ENCODE results near the gene OSGIN1.

OSGIN1 gene

DNA sequence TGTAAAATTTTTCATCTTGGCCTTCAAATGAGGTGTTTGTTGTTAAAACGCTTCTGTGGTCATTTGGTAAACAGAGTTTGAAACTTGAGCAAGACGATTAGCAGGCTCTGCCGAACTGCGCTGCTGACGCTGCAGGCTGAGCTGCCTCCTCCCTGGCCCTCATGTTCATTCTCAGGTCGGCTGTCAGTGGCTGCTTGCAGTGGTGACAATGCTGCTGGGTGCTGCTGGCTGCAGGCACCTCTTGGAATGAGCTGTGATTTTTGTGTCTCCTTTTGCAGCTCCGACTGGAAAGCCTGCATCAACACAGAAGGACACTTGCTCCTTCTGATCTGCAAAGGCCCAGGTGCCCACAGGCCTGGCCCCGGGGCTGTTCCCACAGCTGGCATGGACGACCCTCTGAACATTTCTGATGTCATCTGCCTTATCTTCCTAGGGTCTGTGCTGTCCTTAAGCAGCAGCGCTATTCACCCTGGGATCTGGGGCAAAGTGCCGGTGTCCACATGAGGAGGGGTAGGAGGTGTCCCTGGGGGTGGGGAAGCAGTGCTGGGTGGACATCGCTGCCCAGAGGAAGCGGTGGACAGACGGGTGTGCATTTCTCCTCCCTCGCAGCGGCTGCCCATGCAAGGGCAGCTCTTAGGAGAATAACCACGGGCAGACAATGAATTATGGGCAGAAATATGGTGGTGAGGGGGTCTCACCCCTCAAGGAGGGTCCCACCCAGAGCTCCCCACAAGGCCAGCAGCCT lies 23.1 kb upstream of the OSGIN1 start:
- Histone ChIP-seq H2BK120ac (ENCODE audit: insufficient read depth, low read length, poor library complexity) (no peak overlapping the region), H3K79me2 (ENCODE audit: control insufficient read depth, insufficient read depth, low read length, poor library complexity) (no peaks in the 10 kb centered on the region), H2BK5ac (ENCODE audit: low read depth, low read length, poor library complexity) (no peak overlapping the region), H3K27ac (ENCODE audit: low read depth, low read length) (no peak overlapping the region), H2AFZ (ENCODE audit: insufficient read depth, low read length, poor library complexity) (no peak overlapping the region), H3K27me3 (ENCODE audit: insufficient read depth, low read length) (no peaks in the 10 kb centered on the region), H3K14ac (ENCODE audit: low read length) (no peak overlapping the region), H3K4me2 (ENCODE audit: low read length) (no peak overlapping the region), H3K4ac (ENCODE audit: low read depth, low read length) (no peak overlapping the region), H3K9me3 (ENCODE audit: insufficient read depth, low read depth, low read length) (no peaks in the 10 kb centered on the region), H3K79me1 (ENCODE audit: low read length) (no peaks in the 10 kb centered on the region), H4K91ac (ENCODE audit: low read depth, low read length) (no peak overlapping the region), H3K4me3 (ENCODE audit: low read depth, low read length) (no peak overlapping the region), H4K8ac (ENCODE audit: low read depth, low read length) (no peak overlapping the region), H3K9ac (ENCODE audit: low read length) (no peak overlapping the region), H3K36me3 (ENCODE audit: control insufficient read depth in 1 of 2, insufficient read depth in 2 of 2, low read length in 2 of 2) (no peaks in the 10 kb centered on the region), H3K4me1 (ENCODE audit: control insufficient read depth in 1 of 2, insufficient read depth in 2 of 2, low read length in 2 of 2) (peaks cover 5 to 15% of the 10 kb centered on the region in 2 experiments), H2BK12ac (ENCODE audit: low read length) (no peak overlapping the region), H2AK5ac (ENCODE audit: low read length) (no peak overlapping the region), H3K23ac (ENCODE audit: low read length) (no peak overlapping the region), H4K12ac (ENCODE audit: low read depth, low read length) (no peak overlapping the region), H3K18ac (ENCODE audit: low read length) (no peak overlapping the region)
- peak; percentile 85 to 89 for DNase-seq
- WGBS (ENCODE audit: extremely low coverage, insufficient coverage, insufficient read length) = no CpG with 5 or more reads among the region's 17 CpGs

DNA sequence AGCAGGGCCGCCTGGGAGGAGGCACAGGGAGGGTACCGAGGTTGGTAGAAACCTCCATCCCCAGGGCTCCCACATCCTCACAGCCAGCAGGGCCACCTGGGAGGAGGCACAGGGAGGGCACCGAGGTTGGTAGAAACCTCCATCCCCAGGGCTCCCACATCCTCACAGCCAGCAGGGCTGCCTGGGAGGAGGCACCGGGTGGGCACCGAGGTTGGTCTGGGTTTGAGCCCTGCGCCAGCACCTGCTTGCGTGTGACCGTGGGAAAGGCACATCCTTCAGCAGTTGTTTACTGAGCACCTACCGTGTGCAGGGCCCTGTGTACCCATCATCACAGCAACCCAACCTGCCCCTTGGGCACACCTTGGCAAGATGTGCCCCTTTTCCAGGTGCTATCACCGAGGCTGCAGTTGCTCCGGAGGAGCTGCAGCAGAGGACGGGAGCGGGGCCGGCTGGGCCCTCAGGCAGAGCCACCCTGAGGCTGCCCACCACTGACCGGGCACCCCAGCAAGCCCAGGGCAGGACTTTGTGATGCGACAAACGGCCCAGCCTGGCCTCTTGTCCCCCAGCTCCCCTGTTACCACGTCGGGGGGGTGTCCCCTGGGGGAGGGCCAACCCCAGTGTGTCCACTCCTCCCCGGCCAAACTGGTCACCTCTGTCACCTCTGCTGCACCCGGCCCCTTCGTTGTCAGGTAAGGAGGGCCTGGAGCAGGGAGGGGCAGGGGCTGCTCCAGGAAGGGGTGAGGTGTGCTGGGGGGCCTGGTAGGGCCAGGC lies 22.1 kb upstream of the OSGIN1 start:
- Histone ChIP-seq H3K18ac (ENCODE audit: low read length) (no peak overlapping the region), H3K4me2 (ENCODE audit: low read length) (no peak overlapping the region)
- no CpG with 5 or more reads among the region's 22 CpGs for WGBS (ENCODE audit: extremely low coverage, insufficient coverage, insufficient read length)

GRCh38 chr16:83931556-83931955 lies 21.5 kb upstream of the OSGIN1 start:
- no peak overlapping the region for H2BK120ac ChIP-seq (ENCODE audit: insufficient read depth, low read length, poor library complexity)
- no peak overlapping the region for H3K9ac ChIP-seq (ENCODE audit: low read length)

More for the DNA sequence above, 22.1 kb upstream of the OSGIN1 start:
- H2AK5ac ChIP-seq (ENCODE audit: low read length) = no peak overlapping the region
- no peak overlapping the region for H4K12ac ChIP-seq (ENCODE audit: low read depth, low read length)
- H3K4me1 ChIP-seq (ENCODE audit: control insufficient read depth in 1 of 2, insufficient read depth in 2 of 2, low read length in 2 of 2) = peaks cover 5 to 15% of the 10 kb centered on the region in 2 experiments
- no peak overlapping the region for H2BK120ac ChIP-seq (ENCODE audit: insufficient read depth, low read length, poor library complexity)
- H2BK12ac ChIP-seq (ENCODE audit: low read length) = no peak overlapping the region
- H3K27ac ChIP-seq (ENCODE audit: low read depth, low read length) = no peak overlapping the region
- H3K9ac ChIP-seq (ENCODE audit: low read length) = no peak overlapping the region
- no peaks in the 10 kb centered on the region for H3K9me3 ChIP-seq (ENCODE audit: insufficient read depth, low read depth, low read length)
- DNase-seq = no peak
- H3K23ac ChIP-seq (ENCODE audit: low read length) = no peak overlapping the region
- H4K91ac ChIP-seq (ENCODE audit: low read depth, low read length) = no peak overlapping the region
- H2BK5ac ChIP-seq (ENCODE audit: low read depth, low read length, poor library complexity) = no peak overlapping the region
- no peaks in the 10 kb centered on the region for H3K36me3 ChIP-seq (ENCODE audit: control insufficient read depth in 1 of 2, insufficient read depth in 2 of 2, low read length in 2 of 2)
- H3K4me3 ChIP-seq (ENCODE audit: low read depth, low read length) = no peak overlapping the region
- H4K8ac ChIP-seq (ENCODE audit: low read depth, low read length) = no peak overlapping the region
- H3K4ac ChIP-seq (ENCODE audit: low read depth, low read length) = no peak overlapping the region
- H3K79me2 ChIP-seq (ENCODE audit: control insufficient read depth, insufficient read depth, low read length, poor library complexity) = no peaks in the 10 kb centered on the region
- H3K79me1 ChIP-seq (ENCODE audit: low read length) = no peaks in the 10 kb centered on the region
- H3K14ac ChIP-seq (ENCODE audit: low read length) = no peak overlapping the region
- H2AFZ ChIP-seq (ENCODE audit: insufficient read depth, low read length, poor library complexity) = no peak overlapping the region
- H3K27me3 ChIP-seq (ENCODE audit: insufficient read depth, low read length) = no peaks in the 10 kb centered on the region

GRCh38 chr16:83932304-83932703 lies 20.7 kb upstream of the OSGIN1 start:
- Histone ChIP-seq H2BK120ac (ENCODE audit: insufficient read depth, low read length, poor library complexity) (no peak overlapping the region), H3K79me1 (ENCODE audit: low read length) (no peaks in the 10 kb centered on the region), H3K9ac (ENCODE audit: low read length) (no peak overlapping the region), H4K8ac (ENCODE audit: low read depth, low read length) (no peak overlapping the region), H3K79me2 (ENCODE audit: control insufficient read depth, insufficient read depth, low read length, poor library complexity) (no peaks in the 10 kb centered on the region), H3K36me3 (ENCODE audit: control insufficient read depth in 1 of 2, insufficient read depth in 2 of 2, low read length in 2 of 2) (no peaks in the 10 kb centered on the region), H4K12ac (ENCODE audit: low read depth, low read length) (no peak overlapping the region), H2BK12ac (ENCODE audit: low read length) (no peak overlapping the region), H4K91ac (ENCODE audit: low read depth, low read length) (no peak overlapping the region), H3K27me3 (ENCODE audit: insufficient read depth, low read length) (no peaks in the 10 kb centered on the region), H3K4me1 (ENCODE audit: control insufficient read depth in 1 of 2, insufficient read depth in 2 of 2, low read length in 2 of 2) (peaks cover 3 to 10% of the 10 kb centered on the region in 2 experiments), H2AK5ac (ENCODE audit: low read length) (no peak overlapping the region), H2BK5ac (ENCODE audit: low read depth, low read length, poor library complexity) (no peak overlapping the region), H3K14ac (ENCODE audit: low read length) (no peak overlapping the region), H3K9me3 (ENCODE audit: insufficient read depth, low read depth, low read length) (no peaks in the 10 kb centered on the region), H3K18ac (ENCODE audit: low read length) (no peak overlapping the region), H2AFZ (ENCODE audit: insufficient read depth, low read length, poor library complexity) (no peak overlapping the region), H3K4ac (ENCODE audit: low read depth, low read length) (no peak overlapping the region), H3K4me3 (ENCODE audit: low read depth, low read length) (no peak overlapping the region), H3K23ac (ENCODE audit: low read length) (no peak overlapping the region), H3K4me2 (ENCODE audit: low read length) (no peak overlapping the region), H3K27ac (ENCODE audit: low read depth, low read length) (no peak overlapping the region)
- no CpG with 5 or more reads among the region's 11 CpGs for WGBS (ENCODE audit: extremely low coverage, insufficient coverage, insufficient read length)
- no peak for DNase-seq

More at GRCh38 chr16:83931556-83931955, 21.5 kb upstream of the OSGIN1 start:
- Histone ChIP-seq H3K4me1 (ENCODE audit: control insufficient read depth in 1 of 2, insufficient read depth in 2 of 2, low read length in 2 of 2) (peaks cover 3 to 13% of the 10 kb centered on the region in 2 experiments), H3K4me3 (ENCODE audit: low read depth, low read length) (no peak overlapping the region), H2BK5ac (ENCODE audit: low read depth, low read length, poor library complexity) (no peak overlapping the region), H3K79me2 (ENCODE audit: control insufficient read depth, insufficient read depth, low read length, poor library complexity) (no peaks in the 10 kb centered on the region), H3K9me3 (ENCODE audit: insufficient read depth, low read depth, low read length) (no peaks in the 10 kb centered on the region), H3K4me2 (ENCODE audit: low read length) (no peak overlapping the region), H2AFZ (ENCODE audit: insufficient read depth, low read length, poor library complexity) (no peak overlapping the region), H3K27ac (ENCODE audit: low read depth, low read length) (no peak overlapping the region), H3K18ac (ENCODE audit: low read length) (no peak overlapping the region), H4K8ac (ENCODE audit: low read depth, low read length) (no peak overlapping the region), H3K14ac (ENCODE audit: low read length) (no peak overlapping the region), H3K4ac (ENCODE audit: low read depth, low read length) (no peak overlapping the region), H3K79me1 (ENCODE audit: low read length) (no peaks in the 10 kb centered on the region), H4K12ac (ENCODE audit: low read depth, low read length) (no peak overlapping the region), H2BK12ac (ENCODE audit: low read length) (no peak overlapping the region), H3K27me3 (ENCODE audit: insufficient read depth, low read length) (no peaks in the 10 kb centered on the region), H3K23ac (ENCODE audit: low read length) (no peak overlapping the region), H4K91ac (ENCODE audit: low read depth, low read length) (no peak overlapping the region), H3K36me3 (ENCODE audit: control insufficient read depth in 1 of 2, insufficient read depth in 2 of 2, low read length in 2 of 2) (no peaks in the 10 kb centered on the region), H2AK5ac (ENCODE audit: low read length) (no peak overlapping the region)
- WGBS (ENCODE audit: extremely low coverage, insufficient coverage, insufficient read length) = no CpG with 5 or more reads among the region's 17 CpGs
- no peak for DNase-seq

Measured in trophoblast cell (in vitro differentiated cells and primary cell).